GM20000 (cell line): ENCODE data around the gene SIGLEC11.

Experiments
- DNase-seq: peaks from one replicate; pipeline ENCODE4 v3.0.0; 2012; ENCODE audit warnings: low spot score
- CTCF ChIP-seq: IDR thresholded peaks from 2 replicates; pipeline ENCODE4 v1.5.1; 2012; ENCODE audit warnings: mild to moderate bottlenecking, control low read depth; ENCODE audit errors: extremely low read depth, missing control alignments

Gene SIGLEC11

GRCh38 chr19:49921871-49922795 is 38.8 kb downstream of the SIGLEC11 start:
- DNase-seq = no peak

GRCh38 chr19:49920624-49921363 is 40.2 kb downstream of the SIGLEC11 start:
- DNase-seq = no peak
- no peak for TF ChIP-seq CTCF

More at GRCh38 chr19:49921871-49922795, 38.8 kb downstream of the SIGLEC11 start:
- no peak for TF ChIP-seq CTCF

- DNase-seq = no peak
- TF ChIP-seq CTCF = no peak
These were observed 42.9 kb downstream of the SIGLEC11 start for GRCh38 chr19:49918089-49918488.

GRCh38 chr19:49916839-49917733 is 43.9 kb downstream of the SIGLEC11 start:
- peak; percentile 44 for TF ChIP-seq CTCF
- DNase-seq = no peak

- no peak for DNase-seq
These were observed 45.7 kb downstream of the SIGLEC11 start for GRCh38 chr19:49915271-49915670.

GRCh38 chr19:49913720-49914119 is 47.3 kb downstream of the SIGLEC11 start:
- no peak for TF ChIP-seq CTCF

More at GRCh38 chr19:49915271-49915670, 45.7 kb downstream of the SIGLEC11 start:
- TF ChIP-seq CTCF = no peak

More at GRCh38 chr19:49913720-49914119, 47.3 kb downstream of the SIGLEC11 start:
- no peak for DNase-seq
